HL-60 (cell line): ENCODE measurements around the gene KRTAP10-11.

Source experiments
- POLR2AphosphoS5 ChIP-seq: IDR thresholded peaks from 2 replicates; pipeline ENCODE4 v1.6.1; 2012; ENCODE audit warnings: low read depth
- SPI1 ChIP-seq: IDR thresholded peaks from 2 replicates; pipeline ENCODE4 v1.6.1; 2012; ENCODE audit warnings: low read depth, mild to moderate bottlenecking, borderline replicate concordance
- TF ChIP-seq, protein P1 (sequence below): IDR thresholded peaks from one replicate; pipeline ENCODE4 v1.5.1; 2011; ENCODE audit warnings: low read length, control low read depth, inconsistent platforms; ENCODE audit not compliant: insufficient read depth
- TF ChIP-seq, protein P2 (sequence below): IDR thresholded peaks from 2 replicates; pipeline ENCODE4 v1.6.1; 2012; ENCODE audit warnings: low read depth; ENCODE audit not compliant: insufficient replicate concordance

DNA sequence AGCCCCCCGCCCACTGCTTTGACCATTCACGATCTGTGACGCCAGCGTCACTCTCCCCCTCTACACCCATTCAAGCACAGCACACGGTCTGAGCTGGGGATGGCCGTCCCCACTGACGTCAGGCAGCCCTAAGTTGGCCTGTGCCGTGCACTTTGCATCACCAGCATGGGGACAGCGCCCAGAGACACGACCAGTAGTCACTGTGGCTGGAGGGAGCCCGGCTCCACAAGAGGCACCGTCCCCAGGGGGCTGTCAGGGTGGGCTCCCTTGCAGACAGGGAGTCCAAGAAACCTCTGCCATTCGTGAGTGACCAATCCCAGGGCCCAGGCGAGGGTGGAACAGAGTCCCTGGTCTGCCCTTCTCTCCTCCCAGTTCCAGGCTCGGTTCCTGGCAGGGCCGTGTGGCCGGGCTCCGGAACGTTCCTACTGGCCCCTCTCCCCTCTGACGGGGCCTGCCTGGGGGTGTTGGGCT, 32.0 kb upstream of the KRTAP10-11 start:
- TF ChIP-seq, protein P1, sequence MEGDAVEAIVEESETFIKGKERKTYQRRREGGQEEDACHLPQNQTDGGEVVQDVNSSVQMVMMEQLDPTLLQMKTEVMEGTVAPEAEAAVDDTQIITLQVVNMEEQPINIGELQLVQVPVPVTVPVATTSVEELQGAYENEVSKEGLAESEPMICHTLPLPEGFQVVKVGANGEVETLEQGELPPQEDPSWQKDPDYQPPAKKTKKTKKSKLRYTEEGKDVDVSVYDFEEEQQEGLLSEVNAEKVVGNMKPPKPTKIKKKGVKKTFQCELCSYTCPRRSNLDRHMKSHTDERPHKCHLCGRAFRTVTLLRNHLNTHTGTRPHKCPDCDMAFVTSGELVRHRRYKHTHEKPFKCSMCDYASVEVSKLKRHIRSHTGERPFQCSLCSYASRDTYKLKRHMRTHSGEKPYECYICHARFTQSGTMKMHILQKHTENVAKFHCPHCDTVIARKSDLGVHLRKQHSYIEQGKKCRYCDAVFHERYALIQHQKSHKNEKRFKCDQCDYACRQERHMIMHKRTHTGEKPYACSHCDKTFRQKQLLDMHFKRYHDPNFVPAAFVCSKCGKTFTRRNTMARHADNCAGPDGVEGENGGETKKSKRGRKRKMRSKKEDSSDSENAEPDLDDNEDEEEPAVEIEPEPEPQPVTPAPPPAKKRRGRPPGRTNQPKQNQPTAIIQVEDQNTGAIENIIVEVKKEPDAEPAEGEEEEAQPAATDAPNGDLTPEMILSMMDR: no peak
- no peak for TF ChIP-seq SPI1
- TF ChIP-seq POLR2AphosphoS5: no peak
- TF ChIP-seq, protein P2, sequence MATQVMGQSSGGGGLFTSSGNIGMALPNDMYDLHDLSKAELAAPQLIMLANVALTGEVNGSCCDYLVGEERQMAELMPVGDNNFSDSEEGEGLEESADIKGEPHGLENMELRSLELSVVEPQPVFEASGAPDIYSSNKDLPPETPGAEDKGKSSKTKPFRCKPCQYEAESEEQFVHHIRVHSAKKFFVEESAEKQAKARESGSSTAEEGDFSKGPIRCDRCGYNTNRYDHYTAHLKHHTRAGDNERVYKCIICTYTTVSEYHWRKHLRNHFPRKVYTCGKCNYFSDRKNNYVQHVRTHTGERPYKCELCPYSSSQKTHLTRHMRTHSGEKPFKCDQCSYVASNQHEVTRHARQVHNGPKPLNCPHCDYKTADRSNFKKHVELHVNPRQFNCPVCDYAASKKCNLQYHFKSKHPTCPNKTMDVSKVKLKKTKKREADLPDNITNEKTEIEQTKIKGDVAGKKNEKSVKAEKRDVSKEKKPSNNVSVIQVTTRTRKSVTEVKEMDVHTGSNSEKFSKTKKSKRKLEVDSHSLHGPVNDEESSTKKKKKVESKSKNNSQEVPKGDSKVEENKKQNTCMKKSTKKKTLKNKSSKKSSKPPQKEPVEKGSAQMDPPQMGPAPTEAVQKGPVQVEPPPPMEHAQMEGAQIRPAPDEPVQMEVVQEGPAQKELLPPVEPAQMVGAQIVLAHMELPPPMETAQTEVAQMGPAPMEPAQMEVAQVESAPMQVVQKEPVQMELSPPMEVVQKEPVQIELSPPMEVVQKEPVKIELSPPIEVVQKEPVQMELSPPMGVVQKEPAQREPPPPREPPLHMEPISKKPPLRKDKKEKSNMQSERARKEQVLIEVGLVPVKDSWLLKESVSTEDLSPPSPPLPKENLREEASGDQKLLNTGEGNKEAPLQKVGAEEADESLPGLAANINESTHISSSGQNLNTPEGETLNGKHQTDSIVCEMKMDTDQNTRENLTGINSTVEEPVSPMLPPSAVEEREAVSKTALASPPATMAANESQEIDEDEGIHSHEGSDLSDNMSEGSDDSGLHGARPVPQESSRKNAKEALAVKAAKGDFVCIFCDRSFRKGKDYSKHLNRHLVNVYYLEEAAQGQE: no peak
